CD14-positive monocyte (primary cell): ENCODE measurements around the gene WDR86. TPM values are rescaled to one million over a fixed set of nuclear protein-coding genes. Genes with fewer than 3 reads are reported as not detected.

Experiments used
- DNase-seq, 3 donors: peaks; one replicate each; pipeline ENCODE4 v3.0.0-alpha.2; 2011 to 2022
- H2AFZ ChIP-seq: 2 replicates; pipeline ENCODE4 v1.6.0; 2012; ENCODE audit warnings: mild to moderate bottlenecking, low read depth, low read length, inconsistent platforms; ENCODE audit not compliant: insufficient read depth, poor library complexity, severe bottlenecking
- H3K27ac ChIP-seq, 2 donors: 1 replicate in 1 of 2; 2 replicates in 1 of 2; pipeline ENCODE4 v1.5.1; 2012 to 2013; ENCODE audit warnings: low read length in 2 of 2, control low read depth in 1 of 2, inconsistent platforms in 1 of 2, low read depth in 1 of 2, mild to moderate bottlenecking in 1 of 2
- H3K27me3 ChIP-seq, 2 donors: one replicate each; pipeline versions ENCODE4 v1.6.0 to v1.6.1; 2011 to 2013; ENCODE audit warnings: low read length in 2 of 2; ENCODE audit not compliant: control insufficient read depth in 2 of 2, insufficient read depth in 2 of 2
- H3K36me3 ChIP-seq, 2 donors: replicated peaks in 1 of 2; 1 replicate in 1 of 2; 2 replicates in 1 of 2; pipeline versions ENCODE4 v1.5.1 to v1.6.1; 2012 to 2013; ENCODE audit warnings: low read length in 2 of 2, control low read depth in 1 of 2, inconsistent platforms in 1 of 2, mild to moderate bottlenecking in 1 of 2; ENCODE audit not compliant: insufficient read depth in 2 of 2, control insufficient read depth in 1 of 2
- H3K4me1 ChIP-seq, 2 donors: 1 replicate in 1 of 2; 2 replicates in 1 of 2; pipeline versions ENCODE4 v1.5.1 to v1.6.1; 2012 to 2013; ENCODE audit warnings: low read length in 2 of 2, control low read depth in 1 of 2, inconsistent platforms in 1 of 2, mild to moderate bottlenecking in 1 of 2, moderate library complexity in 1 of 2; ENCODE audit not compliant: insufficient read depth in 2 of 2, control insufficient read depth in 1 of 2
- H3K4me2 ChIP-seq: replicated peaks from 2 replicates; pipeline ENCODE3; 2012; ENCODE audit warnings: low read length, moderate library complexity, mild to moderate bottlenecking; ENCODE audit not compliant: poor library complexity, severe bottlenecking; ENCODE audit errors: extremely low read depth
- H3K4me3 ChIP-seq, 3 experiments: fragments of 200-600 bp in 1 of 3; sonication (generic) in 1 of 3; replicated peaks in 1 of 3; 1 replicate in 2 of 3; 2 replicates in 1 of 3; pipeline ENCODE4 v1.5.1; 2011 to 2013; ENCODE audit warnings: low read length in 3 of 3, mild to moderate bottlenecking in 3 of 3, control low read depth in 2 of 3, low read depth in 2 of 3, inconsistent platforms in 1 of 3, moderate library complexity in 1 of 3
- H3K79me2 ChIP-seq: 2 replicates; pipeline ENCODE4 v1.6.0; 2012; ENCODE audit warnings: mild to moderate bottlenecking, control low read depth, inconsistent platforms, low read length, moderate library complexity; ENCODE audit not compliant: insufficient read depth
- H3K9ac ChIP-seq: 2 replicates; pipeline ENCODE4 v1.6.0; 2017; ENCODE audit warnings: low read length, mild to moderate bottlenecking; ENCODE audit not compliant: insufficient read depth, poor library complexity, severe bottlenecking
- H3K9me3 ChIP-seq, 2 donors: replicated peaks in 1 of 2; 1 replicate in 1 of 2; 2 replicates in 1 of 2; pipeline versions ENCODE4 v1.5.1 to v1.6.1; 2012 to 2013; ENCODE audit warnings: low read length in 2 of 2, control low read depth in 1 of 2; ENCODE audit not compliant: control insufficient read depth in 1 of 2, insufficient read depth in 1 of 2
- H4K20me1 ChIP-seq: 2 replicates; pipeline ENCODE4 v1.6.0; 2012; ENCODE audit warnings: mild to moderate bottlenecking, low read length, control low read depth, moderate library complexity; ENCODE audit not compliant: insufficient read depth
- H3K27ac Mint-ChIP-seq, 7 donors: one replicate each; pipeline ENCODE4 v1.8.0; 2020; ENCODE audit warnings: mild to moderate bottlenecking in 7 of 7, mixed read lengths in 7 of 7, moderate library complexity in 6 of 7, inconsistent platforms in 2 of 7
- H3K27me3 Mint-ChIP-seq, 3 donors: one replicate each; pipeline ENCODE4 v1.8.0; 2021 to 2022; ENCODE audit warnings: low read depth in 3 of 3, mild to moderate bottlenecking in 3 of 3, mixed read lengths in 3 of 3, moderate library complexity in 3 of 3, inconsistent platforms in 1 of 3
- H3K36me3 Mint-ChIP-seq, 2 donors: one replicate each; pipeline ENCODE4 v1.8.0; 2020; ENCODE audit warnings: mixed read lengths in 2 of 2, inconsistent platforms in 1 of 2, mild to moderate bottlenecking in 1 of 2
- H3K4me1 Mint-ChIP-seq: one replicate; pipeline ENCODE4 v1.8.0; 2020; ENCODE audit warnings: mild to moderate bottlenecking, mixed read lengths
- H3K4me3 Mint-ChIP-seq, 2 donors: one replicate each; pipeline ENCODE4 v1.8.0; 2020; ENCODE audit warnings: mild to moderate bottlenecking in 2 of 2, mixed read lengths in 2 of 2, moderate library complexity in 1 of 2
- H3K9me3 Mint-ChIP-seq, 7 donors: one replicate each; pipeline ENCODE4 v1.8.0; 2020 to 2022; ENCODE audit warnings: mixed read lengths in 7 of 7, mild to moderate bottlenecking in 6 of 7, moderate library complexity in 6 of 7, inconsistent platforms in 2 of 7
- WGBS: methylation state at CpG from one replicate; pipeline ENCODE4 v1.1.5; 2013; ENCODE audit warnings: missing lambda C conversion rate; ENCODE audit not compliant: insufficient coverage; 5-methylcytosine and 5-hydroxymethylcytosine counted together
- intact Hi-C, 2 donors: fragments of 100-400 bp; cut with micrococcal nuclease; formaldehyde crosslinking; loops; one replicate each; pipeline versions ENCODE4 v1.15.0 to v1.15.1; 2023
- polyA plus RNA-seq, 3 donors: library from polyadenylated mRNA; depleted of rRNA in 1 of 3; unstranded in 2 of 3; stranded (reverse) in 1 of 3; fragments of 300-500 nt in 2 of 3; fragments of >200 nt in 1 of 3; fragmentation: Illumina TruSeq in 2 of 3; gene quantifications; 1 replicate in 2 of 3; 2 replicates in 1 of 3; pipeline ENCODE4 v1.2.3, GENCODE V29; 2012 to 2021
- TF ChIP-seq, protein P1 (sequence below): fragments of 200-600 bp; IDR thresholded peaks from one replicate; pipeline ENCODE4 v1.8.0; 2022; ENCODE audit warnings: antibody characterized with exemption, mild to moderate bottlenecking

Gene WDR86
- polyA plus RNA-seq, 3 donors: 0.11 to 0.30 (median 0.24) TPM

DNA sequence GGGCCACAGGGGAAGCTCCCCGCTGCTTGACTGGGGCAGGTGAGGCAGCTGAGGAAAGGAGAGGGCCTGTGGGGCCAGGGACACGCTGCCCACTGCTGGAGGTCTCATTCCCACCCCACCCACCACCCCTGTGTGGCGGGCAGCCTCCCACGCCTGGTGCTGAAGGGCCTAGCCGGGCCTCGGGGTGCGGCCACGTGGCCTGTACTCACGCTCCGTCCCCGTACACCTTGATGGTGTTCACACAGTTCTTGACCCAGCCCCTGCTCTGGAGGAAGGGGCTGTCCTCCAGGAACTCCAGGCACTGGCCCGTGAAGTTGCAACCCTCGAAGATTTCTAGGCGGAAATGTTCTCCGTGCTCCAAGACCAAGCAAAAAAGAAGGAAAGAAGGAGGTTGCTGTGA lies 26.1 kb upstream of the WDR86 start:
- TF ChIP-seq, protein P1, sequence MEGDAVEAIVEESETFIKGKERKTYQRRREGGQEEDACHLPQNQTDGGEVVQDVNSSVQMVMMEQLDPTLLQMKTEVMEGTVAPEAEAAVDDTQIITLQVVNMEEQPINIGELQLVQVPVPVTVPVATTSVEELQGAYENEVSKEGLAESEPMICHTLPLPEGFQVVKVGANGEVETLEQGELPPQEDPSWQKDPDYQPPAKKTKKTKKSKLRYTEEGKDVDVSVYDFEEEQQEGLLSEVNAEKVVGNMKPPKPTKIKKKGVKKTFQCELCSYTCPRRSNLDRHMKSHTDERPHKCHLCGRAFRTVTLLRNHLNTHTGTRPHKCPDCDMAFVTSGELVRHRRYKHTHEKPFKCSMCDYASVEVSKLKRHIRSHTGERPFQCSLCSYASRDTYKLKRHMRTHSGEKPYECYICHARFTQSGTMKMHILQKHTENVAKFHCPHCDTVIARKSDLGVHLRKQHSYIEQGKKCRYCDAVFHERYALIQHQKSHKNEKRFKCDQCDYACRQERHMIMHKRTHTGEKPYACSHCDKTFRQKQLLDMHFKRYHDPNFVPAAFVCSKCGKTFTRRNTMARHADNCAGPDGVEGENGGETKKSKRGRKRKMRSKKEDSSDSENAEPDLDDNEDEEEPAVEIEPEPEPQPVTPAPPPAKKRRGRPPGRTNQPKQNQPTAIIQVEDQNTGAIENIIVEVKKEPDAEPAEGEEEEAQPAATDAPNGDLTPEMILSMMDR: no peak
- H3K4me1 ChIP-seq: peaks cover 5 to 10% of the 10 kb centered on the region in 2 donors

DNA sequence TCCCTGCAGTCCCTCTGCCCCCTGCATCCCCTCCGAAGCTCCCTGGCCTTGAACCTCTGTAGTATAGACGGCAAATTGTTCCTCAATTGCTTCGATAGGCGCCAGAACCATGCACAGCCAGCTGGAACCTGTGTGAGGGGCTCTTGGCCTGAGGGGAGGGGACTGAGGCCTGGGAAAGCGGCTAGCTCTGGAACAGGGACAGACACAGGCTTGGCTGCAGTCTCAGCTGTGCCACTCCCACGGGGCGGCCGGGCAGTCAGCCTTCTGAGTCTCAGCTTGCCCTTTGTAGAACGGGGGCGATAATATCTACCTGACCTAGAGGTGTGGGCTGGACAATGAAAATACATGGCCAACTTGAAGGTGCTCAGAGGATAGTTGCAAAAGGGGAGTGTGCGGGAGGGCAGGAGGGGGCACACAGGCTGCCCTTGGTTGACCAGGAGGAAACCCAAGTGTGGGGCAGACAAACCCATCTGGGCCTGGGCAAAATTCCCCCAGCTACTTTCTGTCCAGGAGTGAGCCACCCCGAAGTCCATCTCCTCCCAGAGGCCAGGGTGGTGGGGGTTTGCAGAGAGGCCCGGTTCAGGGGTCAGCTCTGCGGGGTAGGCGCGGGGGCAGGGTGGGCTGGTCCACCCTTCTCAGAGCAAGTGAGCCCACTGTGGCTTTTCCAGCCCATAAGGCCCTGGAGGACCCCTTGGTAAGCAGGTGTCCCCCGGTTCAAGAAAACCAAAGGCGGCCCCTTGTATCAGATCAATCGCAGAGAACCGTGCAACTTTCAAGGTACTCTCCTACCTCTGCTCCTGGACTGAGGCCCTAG lies 25.5 kb upstream of the WDR86 start:
- H3K27ac ChIP-seq: no peak overlapping the region
- peaks cover 15 to 21% (median 16%) of the 10 kb centered on the region in 3 donors for H3K27me3 Mint-ChIP-seq
- H3K36me3 ChIP-seq: no peaks in the 10 kb centered on the region
- DNase-seq: no peak
- no peak overlapping the region for H3K4me3 Mint-ChIP-seq
- intact Hi-C loops: no loop called here
- TF ChIP-seq, protein P1: no peak
- no peak overlapping the region for H3K4me2 ChIP-seq
- peaks cover 4 to 7% of the 10 kb centered on the region in 2 donors for H3K4me1 ChIP-seq
- no peaks in the 10 kb centered on the region for H3K9me3 ChIP-seq
- H4K20me1 ChIP-seq: no peaks in the 10 kb centered on the region
- H3K79me2 ChIP-seq: no peaks in the 10 kb centered on the region
- WGBS: 91% methylated on average over 15 of the region's 20 CpGs
- H3K9ac ChIP-seq: no peak overlapping the region
- peaks cover 16% of the 10 kb centered on the region for H3K4me1 Mint-ChIP-seq
- no peaks in the 10 kb centered on the region for H3K36me3 Mint-ChIP-seq
- H2AFZ ChIP-seq: no peak overlapping the region
- H3K27me3 ChIP-seq: peaks cover 5 to 18% of the 10 kb centered on the region in 2 donors
- peaks cover 0 to 4% (median 0%) of the 10 kb centered on the region in 7 donors for H3K9me3 Mint-ChIP-seq
- no peak overlapping the region for H3K27ac Mint-ChIP-seq
- H3K4me3 ChIP-seq: no peak overlapping the region

More for the DNA sequence above, 26.1 kb upstream of the WDR86 start:
- Mint-ChIP-seq H3K9me3 (peaks cover 0 to 4% (median 0%) of the 10 kb centered on the region in 7 donors), H3K4me3 (no peak overlapping the region), H3K4me1 (peaks cover 21% of the 10 kb centered on the region), H3K36me3 (no peaks in the 10 kb centered on the region), H3K27ac (no peak overlapping the region), H3K27me3 (peaks cover 21 to 27% (median 22%) of the 10 kb centered on the region in 3 donors)
- Histone ChIP-seq H3K9ac (no peak overlapping the region), H3K9me3 (no peaks in the 10 kb centered on the region), H3K4me3 (no peak overlapping the region), H3K27ac (no peak overlapping the region), H2AFZ (no peak overlapping the region), H3K79me2 (no peaks in the 10 kb centered on the region), H3K27me3 (peaks cover 5 to 22% of the 10 kb centered on the region in 2 donors), H3K4me2 (no peak overlapping the region), H3K36me3 (no peaks in the 10 kb centered on the region), H4K20me1 (no peaks in the 10 kb centered on the region)
- intact Hi-C loops: no loop called here
- over 99% methylated on average over 10 of the region's 15 CpGs for WGBS
- DNase-seq: no peak
